HepG2 (cell line): ENCODE data around the gene SPAG4. TPM values are rescaled to one million over a fixed set of nuclear protein-coding genes. Genes with fewer than 3 reads are reported as not detected.
A peak's percentile ranks its signal among the peaks of the same experiment; 100 is the strongest.

Source experiments
- AGO1 ChIP-seq: fragments of 200-400 bp; formaldehyde crosslinking; IDR thresholded peaks from 2 replicates; pipeline ENCODE4 v1.6.1; 2017; ENCODE audit warnings: mild to moderate bottlenecking, low read depth, low read length, moderate library complexity; ENCODE audit not compliant: poor library complexity, severe bottlenecking
- BCLAF1 ChIP-seq: fragments of 450-650 bp; IDR thresholded peaks from 2 replicates; pipeline ENCODE4 v1.6.1; 2017; ENCODE audit warnings: mild to moderate bottlenecking
- CBX1 ChIP-seq: IDR thresholded peaks from one replicate; pipeline ENCODE4 v1.6.1; 2016; ENCODE audit warnings: antibody characterized with exemption, low read depth
- GRHL1 ChIP-seq: sonication (generic); formaldehyde crosslinking; conservative IDR thresholded peaks from 2 replicates; pipeline ENCODE4 v1.8.0; 2022; ENCODE audit warnings: missing genetic modification reagents
- GTF3A ChIP-seq: sonication (generic); formaldehyde crosslinking; conservative IDR thresholded peaks from 2 replicates; pipeline ENCODE4 v1.4.0; 2020; ENCODE audit warnings: mild to moderate bottlenecking, missing genetic modification reagents
- HNRNPH1 ChIP-seq: fragments of 200-400 bp; formaldehyde crosslinking; optimal IDR thresholded peaks from 2 replicates; pipeline ENCODE3; 2017; ENCODE audit warnings: mild to moderate bottlenecking, low read depth, low read length
- KDM5B ChIP-seq: sonication (generic); formaldehyde crosslinking; IDR thresholded peaks from 2 replicates; pipeline ENCODE4 v1.4.0; 2020; ENCODE audit warnings: missing genetic modification reagents, mild to moderate bottlenecking, borderline replicate concordance
- NR2F6 ChIP-seq, 2 experiments: IDR thresholded peaks; 2 replicates each; pipeline ENCODE4 v1.6.1; 2016; ENCODE audit warnings: antibody characterized with exemption in 1 of 2, mild to moderate bottlenecking in 1 of 2
- POGZ ChIP-seq: sonication (generic); formaldehyde crosslinking; IDR thresholded peaks from 2 replicates; pipeline ENCODE4 v1.4.0; 2020; ENCODE audit warnings: mild to moderate bottlenecking, missing genetic modification reagents
- WIZ ChIP-seq: sonication (generic); formaldehyde crosslinking; IDR thresholded peaks from 2 replicates; pipeline ENCODE4 v1.5.1; 2020; ENCODE audit warnings: mild to moderate bottlenecking, missing genetic modification reagents
- ZBTB25 ChIP-seq: IDR thresholded peaks from 2 replicates; pipeline ENCODE4 v1.6.1; 2018; ENCODE audit warnings: missing genetic modification reagents
- ZNF224 ChIP-seq: sonication (generic); formaldehyde crosslinking; IDR thresholded peaks from 2 replicates; pipeline ENCODE4 v1.5.0; 2020; ENCODE audit warnings: mild to moderate bottlenecking, missing genetic modification reagents
- ZNF296 ChIP-seq: sonication (generic); formaldehyde crosslinking; conservative IDR thresholded peaks from 2 replicates; pipeline ENCODE4 v1.5.0; 2020; ENCODE audit warnings: mild to moderate bottlenecking, missing genetic modification reagents
- ZNF44 ChIP-seq: sonication (generic); formaldehyde crosslinking; IDR thresholded peaks from 2 replicates; pipeline ENCODE4 v1.5.1; 2020; ENCODE audit warnings: mild to moderate bottlenecking, missing genetic modification reagents
- ZNF501 ChIP-seq: sonication (generic); formaldehyde crosslinking; IDR thresholded peaks from 2 replicates; pipeline ENCODE4 v1.5.1; 2020; ENCODE audit warnings: mild to moderate bottlenecking, moderate library complexity, missing genetic modification reagents
- polyA plus RNA-seq, 8 experiments: library from polyadenylated mRNA; depleted of rRNA in 3 of 8; stranded (reverse) in 7 of 8; unstranded in 1 of 8; fragments of >200 nt; fragmentation: Illumina TruSeq in 4 of 8; extraction: Trizol in 4 of 8; gene quantifications; 2 replicates each; pipeline versions ENCODE4 v1.2.1 to v1.2.3, GENCODE V29; 2011 to 2016; ENCODE audit warnings: low read depth in 4 of 8, missing spikeins in 1 of 8, mixed read lengths in 1 of 8; ENCODE audit not compliant: insufficient read depth in 1 of 8
- total RNA-seq, 5 experiments: library from RNA; depleted of rRNA; stranded (reverse); fragments of >200 nt; fragmentation: Illumina TruSeq; extraction: Trizol; gene quantifications; 2 replicates each; pipeline ENCODE4 v1.2.3, GENCODE V29; 2016; ENCODE audit warnings: low read depth in 1 of 5
- TF ChIP-seq, protein P1 (sequence below): sonication (generic); formaldehyde crosslinking; IDR thresholded peaks from 2 replicates; pipeline ENCODE4 v1.4.0; 2020; ENCODE audit warnings: mild to moderate bottlenecking, low read depth, missing genetic modification reagents
- TF ChIP-seq, protein P2 (sequence below): IDR thresholded peaks from 2 replicates; pipeline ENCODE4 v1.6.1; 2016; ENCODE audit warnings: missing compliant biosample characterization, missing genetic modification reagents, borderline replicate concordance
- TF ChIP-seq, protein P3 (sequence below): sonication (generic); formaldehyde crosslinking; conservative IDR thresholded peaks from 2 replicates; pipeline ENCODE4 v1.8.0; 2022; ENCODE audit warnings: low read depth, missing genetic modification reagents

Gene SPAG4
- total and polyA plus RNA-seq, 2 of the 13 experiments (the other 11 are each of a cell fraction or from before 2014, with no cell fraction given) = 5.8 to 137 TPM

DNA sequence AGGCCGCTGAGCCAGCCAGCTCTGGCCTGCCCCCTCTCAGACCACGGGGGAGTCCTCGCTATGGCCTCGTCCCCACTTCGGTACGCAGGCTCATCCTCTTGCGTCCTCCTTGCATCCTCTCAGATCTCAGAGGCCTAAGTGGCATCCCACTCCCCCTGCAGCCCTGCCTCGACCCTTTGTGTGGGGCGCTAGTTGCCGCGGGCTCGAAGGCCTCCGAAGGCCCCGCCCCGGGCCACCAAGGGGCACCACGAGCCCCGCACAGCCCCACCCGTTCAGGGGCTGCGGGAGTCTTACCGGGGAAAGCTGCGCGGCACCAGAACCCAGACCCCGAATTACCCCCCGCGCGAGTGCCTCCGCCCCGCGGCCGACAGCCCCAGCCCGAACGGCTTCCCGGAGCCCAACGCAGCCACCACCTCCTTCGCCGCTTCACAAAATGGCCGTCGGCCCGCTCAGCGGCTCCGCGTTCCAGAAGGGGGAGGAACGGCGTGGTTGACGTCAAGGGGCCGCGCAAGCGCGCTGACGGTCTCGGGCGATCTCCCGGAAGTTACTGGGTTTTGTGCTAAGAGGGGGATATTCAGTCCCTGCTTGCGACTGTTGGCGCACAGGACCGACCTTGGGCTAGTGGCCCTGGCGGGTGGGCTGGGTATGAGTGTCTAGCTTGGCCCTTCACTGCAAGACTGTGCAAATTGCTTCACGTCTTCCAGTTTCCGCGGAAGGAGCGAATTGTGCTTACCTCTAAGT, 49.0 kb downstream of the SPAG4 start, which contains the start of the genes CPNE1 and RBM12 (continued):
- TF ChIP-seq GRHL1 (no peak), BCLAF1 (no peak), ZNF501 (peak; percentile 100), KDM5B (CRISPR knock-in tag) (peak; percentile 99), CBX1 (peak; percentile 96), ZNF296 (CRISPR knock-in tag) (peak; percentile 97; the same call in 1 of the 2 replicates), NR2F6 (IDR thresholded peaks at IDR 0.05) (no peak), NR2F6 (CRISPR knock-in tag; IDR thresholded peaks at IDR 0.05) (peak; percentile 75; the same call in 1 of the 2 replicates), POGZ (CRISPR knock-in tag) (peak; percentile 96), HNRNPH1 (no peak), ZBTB25 (CRISPR knock-in tag) (no peak; the same call in none of the 2 replicates), GTF3A (CRISPR knock-in tag) (peak; percentile 82), ZNF224 (CRISPR knock-in tag) (peak; percentile 96), ZNF44 (peak; percentile 94), WIZ (CRISPR knock-in tag) (peak; percentile 95), AGO1 (peak; percentile 34)
- TF ChIP-seq, protein P1, sequence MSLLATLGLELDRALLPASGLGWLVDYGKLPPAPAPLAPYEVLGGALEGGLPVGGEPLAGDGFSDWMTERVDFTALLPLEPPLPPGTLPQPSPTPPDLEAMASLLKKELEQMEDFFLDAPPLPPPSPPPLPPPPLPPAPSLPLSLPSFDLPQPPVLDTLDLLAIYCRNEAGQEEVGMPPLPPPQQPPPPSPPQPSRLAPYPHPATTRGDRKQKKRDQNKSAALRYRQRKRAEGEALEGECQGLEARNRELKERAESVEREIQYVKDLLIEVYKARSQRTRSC (CRISPR knock-in tag) = peak; percentile 98
- TF ChIP-seq, protein P2, sequence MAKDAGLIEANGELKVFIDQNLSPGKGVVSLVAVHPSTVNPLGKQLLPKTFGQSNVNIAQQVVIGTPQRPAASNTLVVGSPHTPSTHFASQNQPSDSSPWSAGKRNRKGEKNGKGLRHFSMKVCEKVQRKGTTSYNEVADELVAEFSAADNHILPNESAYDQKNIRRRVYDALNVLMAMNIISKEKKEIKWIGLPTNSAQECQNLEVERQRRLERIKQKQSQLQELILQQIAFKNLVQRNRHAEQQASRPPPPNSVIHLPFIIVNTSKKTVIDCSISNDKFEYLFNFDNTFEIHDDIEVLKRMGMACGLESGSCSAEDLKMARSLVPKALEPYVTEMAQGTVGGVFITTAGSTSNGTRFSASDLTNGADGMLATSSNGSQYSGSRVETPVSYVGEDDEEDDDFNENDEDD (CRISPR knock-in tag) = peak; percentile 93
- TF ChIP-seq, protein P3, sequence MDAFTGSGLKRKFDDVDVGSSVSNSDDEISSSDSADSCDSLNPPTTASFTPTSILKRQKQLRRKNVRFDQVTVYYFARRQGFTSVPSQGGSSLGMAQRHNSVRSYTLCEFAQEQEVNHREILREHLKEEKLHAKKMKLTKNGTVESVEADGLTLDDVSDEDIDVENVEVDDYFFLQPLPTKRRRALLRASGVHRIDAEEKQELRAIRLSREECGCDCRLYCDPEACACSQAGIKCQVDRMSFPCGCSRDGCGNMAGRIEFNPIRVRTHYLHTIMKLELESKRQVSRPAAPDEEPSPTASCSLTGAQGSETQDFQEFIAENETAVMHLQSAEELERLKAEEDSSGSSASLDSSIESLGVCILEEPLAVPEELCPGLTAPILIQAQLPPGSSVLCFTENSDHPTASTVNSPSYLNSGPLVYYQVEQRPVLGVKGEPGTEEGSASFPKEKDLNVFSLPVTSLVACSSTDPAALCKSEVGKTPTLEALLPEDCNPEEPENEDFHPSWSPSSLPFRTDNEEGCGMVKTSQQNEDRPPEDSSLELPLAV (CRISPR knock-in tag) = no peak
